NCI-H1930 (cell line): ENCODE data around the gene HOXA4.

Experiments used
- DNase-seq, 2 experiments: peaks; one replicate each; lab custom pipeline; 2025; lab: John Stamatoyannopoulos, UW

The HOXA4 gene

DNA sequence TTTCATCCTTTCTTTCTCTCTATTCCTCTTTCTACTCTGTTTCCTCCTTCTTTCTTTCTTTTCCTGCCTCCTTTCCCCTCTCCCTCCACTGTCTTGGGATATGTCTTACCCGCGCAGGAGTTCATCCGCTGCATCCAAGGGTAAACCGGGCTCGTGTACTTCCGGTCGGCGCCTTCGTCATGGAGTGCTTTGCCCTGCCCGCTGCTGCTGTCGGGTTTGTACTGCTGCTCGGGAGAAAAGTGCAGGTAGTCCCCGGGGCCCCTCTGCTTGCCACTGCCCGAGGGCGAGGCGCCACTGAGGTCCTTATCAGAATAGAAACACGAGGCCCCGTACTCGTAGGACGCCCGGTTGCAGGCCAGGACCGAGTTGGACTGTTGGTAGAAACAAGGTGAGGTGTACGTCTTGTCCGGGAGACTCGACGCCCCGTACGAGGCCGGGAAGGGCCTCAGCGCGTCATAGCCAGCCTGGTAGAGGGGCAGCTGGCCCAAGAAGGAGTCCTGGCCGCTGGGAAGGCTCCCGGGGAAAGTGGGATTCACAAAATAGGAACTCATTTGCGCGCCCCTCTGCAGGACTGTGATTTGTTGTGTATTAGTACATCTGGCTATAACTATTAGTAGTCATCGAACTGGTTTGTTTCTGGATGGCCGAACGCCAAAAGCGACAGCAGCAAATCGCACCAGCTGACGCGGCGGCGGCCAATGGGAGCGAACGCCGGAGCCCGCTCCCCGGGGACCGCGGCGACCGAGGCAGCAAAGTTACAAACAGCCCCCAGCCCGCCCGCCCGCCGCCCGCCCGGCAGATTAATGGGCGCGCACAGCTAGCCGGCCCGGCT, 16.9 kb upstream of the HOXA4 start, which contains the start of gene HOXA6:
Gene HOXA6 (minus strand): TSS at position 576 of the 832 bp plus-strand sequence. CDS start 25 bp downstream, at position 551.
- DNase-seq: no peak

DNA sequence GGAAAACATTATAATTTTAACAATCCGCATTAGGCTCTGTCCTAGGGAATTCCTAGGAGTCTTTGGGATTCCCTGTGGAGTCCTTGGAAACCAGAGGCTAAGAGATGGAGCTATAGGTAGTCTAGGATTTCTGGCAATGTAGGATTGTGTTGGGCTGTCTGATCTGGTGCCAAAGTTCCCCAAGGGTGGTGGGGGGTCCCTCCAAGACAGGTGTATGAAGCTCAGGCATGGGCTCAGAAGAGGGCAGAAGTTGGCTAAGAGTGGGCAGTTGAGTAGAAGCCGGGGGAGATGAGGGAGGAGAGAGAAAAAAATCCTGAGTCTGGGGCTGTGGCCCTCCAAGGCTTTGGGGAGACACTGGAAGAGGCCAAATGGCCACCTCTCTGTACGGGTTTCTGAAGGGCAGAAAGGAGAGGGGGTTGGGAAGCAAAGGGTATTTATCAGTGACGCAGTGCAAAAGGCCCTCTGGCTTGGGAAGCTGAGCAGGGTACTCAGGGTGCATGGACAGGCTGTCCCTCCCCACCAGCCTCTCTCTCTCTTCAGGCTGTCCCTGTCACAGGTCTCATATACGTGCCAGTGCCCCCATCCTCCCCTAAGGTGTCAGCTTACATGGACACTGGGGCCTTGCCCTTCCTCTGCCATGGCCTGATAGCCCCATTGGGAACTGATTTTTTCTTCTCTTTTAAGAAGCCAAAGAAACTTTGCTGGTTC, 16.1 kb upstream of the HOXA4 start:
- no peak for DNase-seq

DNA sequence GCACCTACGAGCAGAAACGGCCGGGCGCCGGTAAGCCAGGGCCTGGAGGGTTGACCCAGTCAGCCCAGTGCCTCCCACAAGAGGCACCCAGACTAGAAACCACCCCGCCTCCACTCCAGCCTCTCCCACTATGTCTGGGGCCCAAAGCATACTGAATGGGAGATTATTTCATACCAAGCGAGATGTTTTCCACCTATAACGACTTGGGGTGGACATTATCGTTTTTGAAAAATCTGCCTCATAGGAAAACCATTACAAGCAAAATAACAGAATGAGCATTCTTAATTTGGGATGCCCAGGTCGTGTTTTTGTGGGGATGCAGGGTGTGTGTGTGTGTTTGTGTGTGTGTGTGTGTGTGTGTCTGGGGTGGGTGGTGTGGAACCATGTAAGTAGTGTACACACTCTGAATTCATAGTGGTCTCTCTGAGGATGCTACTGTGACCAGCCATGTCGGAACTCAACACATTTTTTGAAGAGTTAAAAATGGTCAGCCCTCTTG, 15.4 kb upstream of the HOXA4 start:
- DNase-seq: no peak

DNA sequence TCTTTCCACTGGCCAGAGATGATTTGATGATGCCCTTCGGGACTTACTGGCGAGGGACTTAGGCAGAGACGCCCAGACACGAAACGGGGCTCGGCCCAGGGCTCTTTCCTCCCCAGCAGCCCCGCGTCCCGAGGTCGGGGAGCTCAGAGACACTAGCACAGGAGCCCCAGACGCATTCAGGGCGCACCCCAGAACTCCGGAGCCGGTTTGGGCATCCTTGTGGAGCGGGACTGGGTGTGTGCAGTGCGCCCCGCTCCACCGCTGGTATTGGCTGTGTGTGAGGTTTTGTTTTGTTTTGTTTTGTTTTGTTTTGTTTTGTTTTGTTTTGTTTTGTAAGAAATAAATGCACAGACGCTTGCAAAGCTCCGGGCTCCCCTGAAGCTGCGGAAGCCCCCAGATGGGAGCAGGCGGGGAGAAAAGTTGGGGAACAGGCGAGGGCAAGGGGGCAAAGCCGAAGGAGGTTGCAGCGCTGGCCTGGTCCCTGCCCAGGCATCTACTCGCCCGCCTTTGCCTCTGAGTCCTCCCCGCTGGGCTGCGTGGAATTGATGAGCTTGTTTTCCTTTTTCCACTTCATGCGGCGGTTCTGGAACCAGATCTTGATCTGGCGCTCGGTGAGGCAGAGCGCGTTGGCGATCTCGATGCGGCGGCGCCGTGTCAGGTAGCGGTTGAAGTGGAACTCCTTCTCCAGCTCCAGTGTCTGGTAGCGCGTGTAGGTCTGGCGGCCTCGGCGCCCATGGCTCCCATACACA, 14.8 kb upstream of the HOXA4 start:
- DNase-seq: no peak

DNA sequence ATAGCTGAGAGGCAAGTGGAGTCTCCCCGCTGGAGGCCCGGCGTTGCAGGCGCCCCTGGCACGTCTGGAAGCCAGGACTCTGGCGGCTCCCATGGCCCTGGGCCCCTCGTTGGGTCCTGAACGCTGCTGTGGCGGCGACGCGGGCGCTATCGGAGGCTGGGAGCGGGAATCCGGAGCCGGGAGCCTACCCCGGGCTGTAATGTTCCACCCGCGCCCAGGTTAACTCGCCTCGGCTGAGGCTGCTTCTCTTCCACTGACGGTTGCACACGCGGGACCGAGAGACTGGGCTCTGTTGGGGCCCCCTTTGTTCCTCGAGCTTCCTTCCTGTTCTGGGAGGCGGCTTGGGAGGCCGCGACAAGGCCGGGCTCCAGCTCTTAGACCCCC, 14.2 kb upstream of the HOXA4 start:
- no peak for DNase-seq

DNA sequence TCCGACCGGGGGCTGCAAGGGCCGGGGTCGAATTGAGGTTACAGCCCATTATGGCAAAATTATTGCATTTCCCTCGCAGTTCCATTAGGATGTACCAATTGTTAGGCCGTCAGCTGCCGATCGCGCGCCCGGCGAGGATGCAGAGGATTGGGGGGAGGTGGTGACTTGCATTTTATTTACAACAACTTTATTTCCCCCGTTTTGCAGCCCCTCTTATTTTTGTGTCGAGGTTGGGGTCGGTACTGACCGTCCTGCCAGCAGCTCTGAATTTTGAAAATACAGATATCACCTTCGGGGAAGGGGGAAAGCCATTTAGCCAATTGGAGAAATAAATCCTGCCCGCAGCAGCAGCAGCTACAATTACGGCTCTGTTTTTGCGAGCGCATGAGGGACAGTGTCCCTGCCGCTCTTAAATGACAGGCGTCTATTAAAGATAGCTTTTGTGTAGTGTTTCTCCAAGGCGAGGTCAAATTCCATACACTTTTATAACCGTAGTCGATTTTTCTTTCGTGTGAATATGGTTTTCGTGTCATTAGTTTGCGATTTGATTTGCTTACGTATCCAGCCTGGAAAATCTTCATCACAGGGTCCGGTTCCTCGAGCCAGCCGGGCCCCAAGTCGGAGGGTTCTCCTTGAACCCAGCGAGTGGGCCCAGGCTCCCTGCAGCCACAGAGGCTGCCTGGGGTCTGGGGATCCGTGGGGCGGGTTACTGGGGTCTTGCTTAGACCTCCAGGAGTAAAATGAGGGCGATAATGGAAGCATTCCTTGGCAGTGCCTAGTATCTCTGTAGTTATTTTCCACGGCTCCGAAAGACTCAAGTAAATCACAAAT, 13.6 kb upstream of the HOXA4 start:
- no peak for DNase-seq

DNA sequence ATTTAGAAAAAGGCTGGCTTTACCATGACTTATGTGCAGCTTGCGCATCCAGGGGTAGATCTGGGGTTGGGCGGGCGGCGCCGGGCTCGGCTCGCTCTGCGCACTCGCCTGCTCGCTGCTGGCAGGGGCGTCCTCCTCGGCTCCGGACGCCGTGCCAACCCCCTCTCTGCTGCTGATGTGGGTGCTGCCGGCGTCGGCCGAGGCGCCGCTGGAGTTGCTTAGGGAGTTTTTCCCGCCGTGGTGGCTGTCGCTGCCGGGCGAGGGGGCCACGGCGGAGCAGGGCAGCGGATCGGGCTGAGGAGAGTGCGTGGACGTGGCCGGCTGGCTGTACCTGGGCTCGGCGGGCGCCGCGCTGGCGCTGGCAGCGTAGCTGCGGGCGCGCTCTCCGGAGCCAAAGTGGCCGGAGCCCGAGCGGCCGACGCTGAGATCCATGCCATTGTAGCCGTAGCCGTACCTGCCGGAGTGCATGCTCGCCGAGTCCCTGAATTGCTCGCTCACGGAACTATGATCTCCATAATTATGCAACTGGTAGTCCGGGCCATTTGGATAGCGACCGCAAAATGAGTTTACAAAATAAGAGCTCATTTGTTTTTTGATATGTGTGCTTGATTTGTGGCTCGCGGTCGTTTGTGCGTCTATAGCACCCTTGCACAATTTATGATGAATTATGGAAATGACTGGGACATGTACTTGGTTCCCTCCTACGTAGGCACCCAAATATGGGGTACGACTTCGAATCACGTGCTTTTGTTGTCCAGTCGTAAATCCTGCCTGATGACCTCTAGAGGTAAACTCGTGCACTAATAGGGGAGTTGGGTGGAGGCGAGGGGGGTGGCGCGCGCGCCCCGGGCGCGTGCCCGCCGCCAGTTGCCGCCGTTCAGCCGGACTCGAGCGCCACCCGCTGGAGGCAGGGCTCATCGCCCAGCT, 12.7 kb upstream of the HOXA4 start, which contains the start of gene HOXA5:
Gene HOXA5 (minus strand): TSS at position 659 of the 927 bp plus-strand sequence. CDS start 74 bp downstream, at position 585.
- DNase-seq: peak; percentile 11 to 44

DNA sequence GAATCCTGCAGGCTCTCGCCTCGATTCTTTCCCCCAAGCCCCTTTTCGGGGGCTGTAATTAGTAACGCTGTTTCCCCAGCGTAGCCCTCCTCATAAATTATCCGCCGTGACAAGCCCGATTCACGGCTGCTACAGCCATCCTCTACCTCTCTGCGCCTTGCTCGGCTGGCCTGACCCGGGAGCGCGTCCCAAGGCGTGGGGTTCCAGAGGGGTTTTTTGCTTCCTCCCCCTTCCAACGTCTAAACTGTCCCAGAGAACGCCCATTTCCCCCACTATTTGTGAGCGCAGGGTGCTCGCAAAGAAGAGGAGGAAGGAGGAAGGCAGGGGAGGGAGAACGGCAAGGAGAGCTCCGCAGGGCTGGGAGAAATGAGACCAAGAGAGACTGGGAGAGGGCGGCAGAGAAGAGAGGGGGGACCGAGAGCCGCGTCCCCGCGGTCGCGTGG, 12.0 kb upstream of the HOXA4 start:
- no peak for DNase-seq

DNA sequence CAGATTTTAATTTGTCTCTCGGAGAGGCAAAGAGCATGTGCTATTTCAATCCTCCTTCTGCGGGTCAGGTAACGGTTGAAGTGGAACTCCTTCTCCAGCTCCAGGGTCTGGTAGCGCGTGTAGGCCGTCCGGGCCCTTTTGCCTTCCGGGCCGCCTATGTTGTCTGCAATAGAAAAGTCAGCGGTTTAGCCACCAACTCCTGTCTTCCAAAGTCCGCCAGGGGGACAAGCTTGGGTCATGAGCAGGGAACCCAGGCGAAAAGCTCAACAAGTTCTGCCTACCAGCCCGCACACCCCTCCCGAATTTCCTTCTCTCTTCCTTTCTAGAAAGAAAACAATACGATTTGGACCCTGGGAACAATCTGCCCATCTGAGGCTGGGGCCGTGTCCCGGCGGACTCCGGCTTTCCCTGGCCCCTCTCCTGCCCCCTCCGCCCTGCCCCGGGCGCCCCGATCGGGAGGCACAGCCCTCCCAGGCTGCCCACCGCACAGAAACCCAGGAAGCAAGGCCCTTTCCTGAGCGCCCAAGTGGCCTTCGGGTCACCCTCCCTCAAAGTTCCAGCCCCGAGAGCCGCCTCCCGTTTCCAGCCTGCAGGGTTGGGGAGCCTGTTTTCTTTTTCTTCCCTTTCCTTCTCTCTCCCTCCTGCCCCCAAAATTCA, 11.5 kb upstream of the HOXA4 start:
- no peak for DNase-seq

DNA sequence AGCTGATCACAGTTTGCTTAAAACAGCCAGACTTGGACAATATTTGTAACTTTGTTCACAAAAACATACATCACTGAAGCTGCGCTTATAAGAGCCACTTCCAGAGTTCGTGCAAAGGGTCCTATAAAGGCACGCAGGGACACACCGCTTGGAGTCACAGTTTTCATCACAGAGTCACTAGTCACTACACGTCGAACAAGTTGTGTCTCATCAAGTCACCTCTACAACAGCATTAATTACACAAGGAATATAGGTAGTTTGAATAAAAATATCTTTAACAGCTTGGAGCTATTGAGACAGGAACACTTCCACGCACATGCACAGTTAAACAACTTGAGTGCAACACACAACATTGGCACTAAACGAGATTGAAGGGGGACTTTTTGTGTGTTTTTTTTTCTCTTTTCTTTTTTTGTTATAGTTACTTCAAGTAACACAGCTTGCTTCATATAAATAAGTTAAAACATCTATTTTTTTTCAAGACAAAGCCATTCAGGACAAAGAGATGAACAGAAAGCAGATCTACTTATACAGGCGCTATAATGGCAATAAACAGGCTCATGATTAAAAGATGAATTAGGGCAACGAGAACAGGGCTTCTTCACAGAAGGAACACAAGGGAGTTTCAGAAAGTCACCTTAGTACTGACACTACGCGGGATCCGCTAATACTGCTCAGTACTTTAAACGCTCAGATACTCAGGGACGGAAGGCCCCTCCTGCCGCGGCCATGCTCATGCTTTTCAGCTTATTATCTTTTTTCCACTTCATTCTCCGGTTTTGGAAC, 10.8 kb upstream of the HOXA4 start:
- DNase-seq: no peak

DNA sequence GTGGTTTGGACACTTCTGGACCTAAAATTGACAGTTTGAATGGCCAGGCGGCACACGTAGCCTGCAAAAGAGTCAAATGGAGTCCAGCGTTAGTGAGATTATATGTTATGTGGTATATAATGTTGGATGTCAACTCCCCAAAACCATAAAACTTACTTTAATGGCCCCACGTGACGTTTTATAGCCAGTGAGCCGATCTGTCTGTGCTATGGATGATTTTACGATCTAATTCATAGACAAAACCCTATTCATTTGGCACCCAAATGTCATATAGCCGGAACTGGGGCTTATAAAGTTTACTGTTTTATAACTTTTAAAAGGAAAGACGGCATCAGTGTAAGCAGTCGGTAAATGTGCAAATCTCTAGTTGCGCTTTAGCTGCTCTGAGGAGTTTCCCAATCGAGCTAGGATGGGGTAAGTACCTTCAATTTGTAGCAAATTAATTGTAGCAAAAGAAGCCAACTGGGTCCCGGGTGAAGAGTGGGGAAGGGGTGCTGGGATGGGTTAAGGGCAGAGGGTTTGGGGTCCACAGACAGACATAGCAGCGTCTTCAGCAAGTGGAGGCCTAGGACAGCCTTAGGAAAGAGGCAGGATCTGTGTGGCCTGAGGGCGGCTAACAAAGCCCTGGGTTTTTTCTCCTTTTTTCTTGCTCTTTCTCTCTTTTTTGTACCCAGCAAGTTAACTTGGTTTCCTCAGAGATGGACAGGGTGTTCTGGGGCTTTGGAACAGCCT, 9.7 kb upstream of the HOXA4 start:
- no peak for DNase-seq

DNA sequence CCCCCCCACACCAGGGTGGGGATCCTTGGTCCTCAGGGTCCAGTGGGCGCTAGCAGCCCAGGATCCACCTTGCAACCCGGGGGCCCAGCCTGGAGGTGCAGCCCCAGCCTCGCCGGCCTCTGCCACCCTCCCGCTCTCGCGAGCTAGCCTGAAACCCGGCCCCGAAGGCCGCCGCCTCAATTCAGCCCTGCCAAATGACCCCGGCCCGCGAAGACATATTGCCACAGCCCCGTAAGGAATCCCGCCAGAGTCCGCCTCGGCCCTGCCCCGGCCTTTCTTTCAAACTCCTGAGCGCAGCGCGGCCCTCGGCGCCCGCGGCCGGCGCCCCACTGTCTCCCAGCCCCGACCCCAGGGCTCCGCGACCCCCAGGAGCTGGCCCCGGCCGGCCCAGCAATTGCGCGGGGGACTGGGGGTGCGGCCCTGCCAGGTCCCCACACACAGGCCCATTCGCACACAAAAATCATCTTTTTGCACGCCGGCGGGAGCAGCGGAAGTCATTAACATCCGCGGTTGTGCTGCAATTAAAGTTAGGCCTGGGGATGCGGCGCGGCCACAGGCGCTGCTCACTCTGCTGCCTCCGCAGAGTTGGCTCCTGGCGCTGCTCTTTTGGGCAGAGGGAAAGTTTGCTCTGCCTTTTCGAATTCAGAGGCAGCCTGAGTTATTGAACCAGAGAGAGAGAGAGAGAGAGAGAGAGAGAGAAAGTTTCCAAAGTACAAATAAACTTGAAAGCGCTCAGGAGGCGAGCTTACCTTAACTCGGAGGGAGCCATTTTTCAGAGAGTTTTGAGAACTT, 9.0 kb upstream of the HOXA4 start:
- DNase-seq: no peak

DNA sequence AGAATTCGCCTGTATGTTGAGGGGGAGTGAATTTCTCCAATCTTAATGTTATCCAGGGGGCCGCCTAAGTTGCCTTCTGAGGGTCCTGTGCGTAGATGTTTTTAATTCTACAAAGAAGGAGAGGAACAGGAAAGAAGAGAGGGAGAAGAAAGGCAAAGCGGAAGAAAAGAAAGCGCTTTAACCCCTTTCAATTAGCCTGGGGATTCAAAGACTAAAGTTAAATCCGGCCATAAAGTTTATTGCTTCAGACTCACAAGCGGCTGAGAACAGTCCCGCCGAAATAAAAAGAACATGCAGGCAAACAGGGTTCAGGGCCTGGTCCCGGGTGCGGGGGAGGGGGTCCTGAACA, 8.4 kb upstream of the HOXA4 start:
- DNase-seq: no peak

DNA sequence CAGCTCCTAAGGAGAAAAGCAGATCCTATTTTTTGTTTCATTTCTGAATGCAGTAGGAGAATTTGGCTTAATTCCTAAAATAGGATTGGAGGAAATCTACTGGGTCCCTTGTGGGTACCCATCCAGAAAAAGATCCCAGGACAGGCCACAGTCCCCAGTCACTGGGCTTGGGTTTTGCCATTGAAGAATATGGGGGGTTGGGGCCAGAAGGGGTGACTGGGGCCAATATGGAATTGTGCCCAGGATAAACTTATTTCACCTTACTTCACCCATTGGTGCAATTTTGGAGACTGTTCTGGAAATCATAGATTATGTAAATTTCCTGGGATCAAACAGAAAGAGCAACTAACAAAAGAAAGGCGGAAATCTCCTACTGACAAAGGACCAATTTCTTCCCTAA, 7.9 kb upstream of the HOXA4 start:
- no peak for DNase-seq

DNA sequence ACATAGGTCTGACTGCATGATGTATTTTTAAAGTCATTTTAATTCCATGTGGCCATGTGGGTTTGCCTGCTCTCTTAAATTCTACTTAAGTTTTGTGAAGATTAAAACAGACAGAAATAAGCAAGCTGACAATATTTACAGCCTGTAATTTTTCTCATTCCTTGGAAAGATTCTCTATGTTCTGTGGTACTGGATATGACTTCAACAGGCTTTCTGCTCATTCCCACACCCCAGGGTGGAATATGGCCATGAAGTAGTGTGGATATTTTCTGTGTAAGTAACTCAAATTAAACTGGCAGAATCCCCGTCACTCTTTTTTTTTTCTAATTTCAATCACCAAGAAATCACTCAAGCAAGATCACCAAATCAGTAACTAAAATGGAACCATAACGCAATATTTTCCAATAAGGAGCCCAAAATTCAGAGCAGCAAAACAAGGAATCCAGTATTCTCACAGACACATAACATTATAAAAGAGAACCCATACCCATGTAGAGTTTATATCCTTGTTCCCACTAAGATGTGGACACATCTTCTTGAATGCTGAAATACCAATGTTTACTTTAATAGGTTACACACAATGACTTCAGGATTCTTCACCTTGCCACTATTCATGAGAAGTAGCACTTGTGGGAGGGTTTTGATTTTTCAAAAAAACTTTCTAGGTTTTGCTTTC, 7.2 kb upstream of the HOXA4 start:
- no peak for DNase-seq

DNA sequence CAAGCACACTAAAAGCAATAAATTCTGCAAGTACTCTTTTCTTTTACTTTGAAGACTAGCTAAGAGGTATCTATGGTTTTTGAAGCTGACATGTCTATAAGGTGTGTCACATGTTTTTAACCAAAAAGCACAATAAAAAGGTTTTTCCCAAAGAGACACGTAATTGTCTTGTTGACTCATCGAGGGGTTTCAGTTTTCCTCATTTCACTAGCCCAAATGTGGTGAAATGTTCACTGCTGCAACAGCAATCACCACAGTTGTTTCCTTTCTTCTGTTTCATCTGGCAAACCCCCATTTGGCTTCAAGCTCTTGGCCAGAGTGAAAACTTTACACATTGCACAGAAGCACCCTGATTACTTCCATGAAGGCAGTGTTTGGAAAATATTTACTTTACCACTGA, 3.8 kb upstream of the HOXA4 start:
- no peak for DNase-seq
